Right atrium auricular region (tissue), 2 donors: ENCODE data around the gene VWA8. TPM values are rescaled to one million over a fixed set of nuclear protein-coding genes. Genes with fewer than 3 reads are reported as not detected.
"Not testable (repeated sequence)": the region's sequence is repeated elsewhere in the genome, so short reads cannot be mapped to it uniquely, and the experiment has no call there.

Experiments
- DNase-seq: peaks from one replicate; pipeline ENCODE4 v3.0.0-alpha.2; 2019; ENCODE audit warnings: low spot score
- H3K27ac ChIP-seq, 2 donors: fragments of 200-600 bp; sonication (generic); 1 replicate in 1 of 2; 2 replicates in 1 of 2; pipeline ENCODE4 v1.5.1; 2016 to 2019
- H3K27me3 ChIP-seq, 2 donors: fragments of 200-600 bp; sonication (generic); one replicate each; pipeline versions ENCODE4 v1.5.1 to v1.6.0; 2017 to 2019
- H3K36me3 ChIP-seq: fragments of 200-600 bp; sonication (generic); one replicate; pipeline ENCODE4 v1.5.1; 2016
- H3K4me1 ChIP-seq, 2 donors: fragments of 200-600 bp; sonication (generic); one replicate each; pipeline versions ENCODE4 v1.5.1 to v1.6.0; 2017 to 2019
- H3K4me3 ChIP-seq, 2 donors: fragments of 200-600 bp; sonication (generic); 1 replicate in 1 of 2; 2 replicates in 1 of 2; pipeline ENCODE4 v1.5.1; 2017 to 2019; ENCODE audit warnings: mild to moderate bottlenecking in 1 of 2, moderate library complexity in 1 of 2
- H3K9me3 ChIP-seq, 2 donors: fragments of 200-600 bp; sonication (generic); one replicate each; pipeline ENCODE4 v1.5.1; 2019
- total RNA-seq, 2 donors: library from RNA; depleted of rRNA; stranded (reverse); fragments of >200 nt; gene quantifications; one replicate each; pipeline ENCODE4 v1.1.0, GENCODE V29; 2016
- TF ChIP-seq, protein P1 (sequence below), 2 donors: fragments of 200-600 bp; sonication (generic); IDR thresholded peaks; one replicate each; pipeline ENCODE4 v1.5.1; 2019; ENCODE audit warnings: antibody characterized with exemption in 2 of 2

Gene VWA8
- total RNA-seq, 2 donors from 2014 or later, result 25.9 to 32.8 TPM

DNA sequence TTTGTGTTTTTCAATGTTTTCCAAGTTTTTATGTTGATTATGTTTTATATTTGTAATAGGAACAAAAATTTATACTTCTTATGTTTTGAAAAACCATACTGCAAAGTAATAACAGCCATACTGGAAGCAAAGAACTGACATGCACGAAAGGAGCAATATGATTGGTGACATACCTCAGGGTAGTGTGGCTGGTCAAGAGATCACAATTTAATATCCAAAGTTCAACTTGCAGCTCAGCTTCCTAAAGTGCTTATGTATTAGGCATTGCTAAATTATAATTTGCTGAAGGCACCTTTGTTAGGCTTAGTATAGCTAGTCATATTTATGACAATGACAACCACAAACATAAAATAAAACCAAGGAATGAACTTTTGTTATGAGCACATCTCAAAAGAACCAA, 25.9 kb downstream of the VWA8 start:
- H3K9me3 ChIP-seq, result no peaks in the 10 kb centered on the region
- H3K4me3 ChIP-seq, result no peak overlapping the region
- DNase-seq, result no peak
- no peaks in the 10 kb centered on the region for H3K36me3 ChIP-seq
- H3K4me1 ChIP-seq, result no peaks in the 10 kb centered on the region
- TF ChIP-seq, protein P1, sequence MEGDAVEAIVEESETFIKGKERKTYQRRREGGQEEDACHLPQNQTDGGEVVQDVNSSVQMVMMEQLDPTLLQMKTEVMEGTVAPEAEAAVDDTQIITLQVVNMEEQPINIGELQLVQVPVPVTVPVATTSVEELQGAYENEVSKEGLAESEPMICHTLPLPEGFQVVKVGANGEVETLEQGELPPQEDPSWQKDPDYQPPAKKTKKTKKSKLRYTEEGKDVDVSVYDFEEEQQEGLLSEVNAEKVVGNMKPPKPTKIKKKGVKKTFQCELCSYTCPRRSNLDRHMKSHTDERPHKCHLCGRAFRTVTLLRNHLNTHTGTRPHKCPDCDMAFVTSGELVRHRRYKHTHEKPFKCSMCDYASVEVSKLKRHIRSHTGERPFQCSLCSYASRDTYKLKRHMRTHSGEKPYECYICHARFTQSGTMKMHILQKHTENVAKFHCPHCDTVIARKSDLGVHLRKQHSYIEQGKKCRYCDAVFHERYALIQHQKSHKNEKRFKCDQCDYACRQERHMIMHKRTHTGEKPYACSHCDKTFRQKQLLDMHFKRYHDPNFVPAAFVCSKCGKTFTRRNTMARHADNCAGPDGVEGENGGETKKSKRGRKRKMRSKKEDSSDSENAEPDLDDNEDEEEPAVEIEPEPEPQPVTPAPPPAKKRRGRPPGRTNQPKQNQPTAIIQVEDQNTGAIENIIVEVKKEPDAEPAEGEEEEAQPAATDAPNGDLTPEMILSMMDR (IDR thresholded peaks at IDR 0.05), result no peak
- no peak overlapping the region for H3K27ac ChIP-seq
- no peaks in the 10 kb centered on the region for H3K27me3 ChIP-seq

DNA sequence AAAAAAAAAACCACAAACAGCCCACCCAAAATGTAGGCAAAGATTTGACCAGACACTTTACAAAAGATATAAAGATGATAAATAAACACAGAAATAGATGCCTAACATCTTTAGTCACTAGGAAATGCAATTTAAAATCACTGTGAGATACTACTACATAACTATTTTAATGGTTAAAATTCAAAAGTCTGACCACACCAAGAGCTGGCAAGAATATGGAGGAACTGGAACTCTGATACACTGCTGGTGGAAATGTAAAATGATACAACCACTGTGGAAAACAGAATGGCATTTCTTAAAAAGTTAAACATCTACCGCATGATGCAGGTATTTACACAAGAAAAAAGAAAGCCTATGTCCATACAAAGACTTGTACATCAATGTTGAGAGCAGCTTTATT, 26.8 kb downstream of the VWA8 start:
- Histone ChIP-seq H3K27me3 (no peaks in the 10 kb centered on the region), H3K36me3 (no peaks in the 10 kb centered on the region), H3K4me1 (no peaks in the 10 kb centered on the region), H3K9me3 (no peaks in the 10 kb centered on the region), H3K27ac (no peak overlapping the region), H3K4me3 (no peak overlapping the region)
- DNase-seq, result no peak
- TF ChIP-seq, protein P1 (IDR thresholded peaks at IDR 0.05), result no peak

GRCh38 chr13:41931337-41931736, 29.6 kb downstream of the VWA8 start:
- no peaks in the 10 kb centered on the region for H3K27me3 ChIP-seq
- no peaks in the 10 kb centered on the region for H3K36me3 ChIP-seq
- H3K4me3 ChIP-seq, result no peak overlapping the region
- no peaks in the 10 kb centered on the region for H3K9me3 ChIP-seq
- H3K27ac ChIP-seq, result no peak overlapping the region
- DNase-seq, result no peak
- H3K4me1 ChIP-seq, result no peaks in the 10 kb centered on the region
- TF ChIP-seq, protein P1 (IDR thresholded peaks at IDR 0.05), result no peak

- Histone ChIP-seq H3K36me3 (no peaks in the 10 kb centered on the region), H3K27ac (no peak overlapping the region), H3K27me3 (no peaks in the 10 kb centered on the region), H3K4me3 (no peak overlapping the region), H3K4me1 (no peaks in the 10 kb centered on the region), H3K9me3 (peaks cover 0 to 4% of the 10 kb centered on the region in 2 donors)
- TF ChIP-seq, protein P1 (IDR thresholded peaks at IDR 0.05), result no peak
- no peak for DNase-seq
Observed at GRCh38 chr13:41930154-41930553, 30.8 kb downstream of the VWA8 start.

DNA sequence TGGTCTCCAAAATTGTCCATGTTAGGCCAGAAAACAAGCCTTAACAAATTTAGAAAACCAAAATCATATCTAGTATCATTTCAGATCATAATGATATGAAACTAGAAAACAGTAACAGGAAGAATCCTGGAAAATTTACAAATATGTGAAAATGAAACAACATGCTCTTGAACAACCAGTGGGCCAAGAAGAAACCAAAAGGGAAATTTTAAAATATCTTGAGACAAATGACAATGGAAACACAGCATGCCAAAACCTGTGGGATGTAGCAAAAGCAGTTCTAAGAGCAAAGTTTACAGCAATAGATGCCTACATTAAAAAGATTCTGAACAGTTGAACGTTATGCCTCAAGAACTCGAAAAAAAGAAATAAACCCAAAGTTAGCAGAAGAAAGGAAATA, 32.6 kb downstream of the VWA8 start:
- no peaks in the 10 kb centered on the region for H3K4me1 ChIP-seq
- H3K36me3 ChIP-seq, result no peaks in the 10 kb centered on the region
- H3K9me3 ChIP-seq, result peaks cover 0 to 20% of the 10 kb centered on the region in 2 donors
- TF ChIP-seq, protein P1 (IDR thresholded peaks at IDR 0.05), result no peak
- H3K4me3 ChIP-seq, result no peak overlapping the region
- no peak for DNase-seq
- H3K27ac ChIP-seq, result no peak overlapping the region
- H3K27me3 ChIP-seq, result no peaks in the 10 kb centered on the region

DNA sequence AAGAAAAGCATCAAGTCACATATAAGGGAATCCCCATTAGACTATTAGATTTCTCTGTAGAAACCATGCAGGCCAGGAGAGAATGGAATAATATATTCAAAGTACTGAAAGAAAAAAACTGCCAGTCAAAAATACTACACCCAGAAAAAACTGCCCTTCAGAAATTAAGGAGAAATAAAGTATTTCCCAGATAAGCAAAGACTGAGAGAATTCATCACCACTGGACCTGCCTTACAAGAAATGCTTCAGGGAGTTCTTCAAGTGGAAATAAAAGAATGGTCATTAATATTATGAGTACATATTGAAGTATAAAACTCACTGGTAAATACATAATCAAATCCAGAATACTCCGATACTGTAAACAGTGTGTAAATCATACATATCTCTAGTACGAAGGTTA, 35.9 kb downstream of the VWA8 start:
- no peak for DNase-seq
- TF ChIP-seq, protein P1 (IDR thresholded peaks at IDR 0.05), result no peak
- peaks cover 0 to 20% of the 10 kb centered on the region in 2 donors for H3K9me3 ChIP-seq
- peaks cover 0 to 1% of the 10 kb centered on the region in 2 donors for H3K4me1 ChIP-seq
- no peaks in the 10 kb centered on the region for H3K36me3 ChIP-seq
- H3K4me3 ChIP-seq, result no peak overlapping the region
- no peaks in the 10 kb centered on the region for H3K27me3 ChIP-seq
- no peak overlapping the region for H3K27ac ChIP-seq

DNA sequence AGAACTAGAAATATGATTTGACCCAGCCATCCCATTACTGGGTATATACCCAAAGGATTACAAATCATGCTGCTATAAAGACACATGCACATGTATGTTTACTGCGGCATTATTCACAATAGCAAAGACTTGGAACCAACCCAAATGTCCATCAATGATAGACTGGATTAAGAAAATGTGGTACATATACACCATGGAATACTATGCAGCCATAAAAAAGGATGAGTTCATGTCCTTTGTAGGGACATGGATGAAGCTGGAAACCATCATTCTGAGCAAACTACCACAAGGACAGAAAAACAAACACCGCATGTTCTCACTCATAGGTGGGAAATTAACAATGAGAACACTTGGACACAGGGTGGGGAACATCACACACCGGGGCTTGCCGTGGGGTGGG, 38.0 kb downstream of the VWA8 start:
- not testable (repeated sequence) for H3K36me3 ChIP-seq, H3K27ac ChIP-seq, H3K27me3 ChIP-seq, DNase-seq, H3K4me3 ChIP-seq
- Histone ChIP-seq H3K4me1 (peaks cover 0 to 22% of the 10 kb centered on the region in 2 donors), H3K9me3 (peaks cover 0 to 20% of the 10 kb centered on the region in 2 donors)
